K562 (cell line): ENCODE results near the gene COPA. TPM values are rescaled to one million over a fixed set of nuclear protein-coding genes. Genes with fewer than 3 reads are reported as not detected.

Experiments
- CSDE1 ChIP-seq, 2 experiments: fragments of 450-650 bp; IDR thresholded peaks; 2 replicates each; pipeline ENCODE4 v1.6.1; 2016; ENCODE audit warnings: mild to moderate bottlenecking in 1 of 2
- EWSR1 ChIP-seq: fragments of 450-650 bp; IDR thresholded peaks from 2 replicates; pipeline ENCODE4 v1.6.1; 2018; ENCODE audit warnings: borderline replicate concordance, mild to moderate bottlenecking, low read depth, moderate library complexity; ENCODE audit not compliant: partially characterized antibody
- KAT7 ChIP-seq: sonication (generic); formaldehyde crosslinking; IDR thresholded peaks from 2 replicates; pipeline ENCODE4 v1.8.0; 2022; ENCODE audit warnings: missing genetic modification reagents, mild to moderate bottlenecking, borderline replicate concordance
- NCOA6 ChIP-seq: fragments of 450-650 bp; IDR thresholded peaks from 2 replicates; pipeline ENCODE4 v1.6.1; 2017; ENCODE audit warnings: mild to moderate bottlenecking
- NFIC ChIP-seq: fragments of 450-650 bp; IDR thresholded peaks from 2 replicates; pipeline ENCODE4 v1.6.1; 2017; ENCODE audit warnings: mild to moderate bottlenecking, inconsistent platforms
- NFIX ChIP-seq: fragments of 250-450 bp; sonication (Bioruptor Pico); IDR thresholded peaks from 2 replicates; pipeline ENCODE4 v1.4.0; 2020; ENCODE audit warnings: low read depth, mild to moderate bottlenecking, moderate library complexity
- RAD21 ChIP-seq, 2 experiments: fragments of 250-450 bp in 1 of 2; fragments of 450-650 bp in 1 of 2; sonication (Bioruptor Pico) in 1 of 2; formaldehyde crosslinking in 1 of 2; IDR thresholded peaks in 1 of 2; conservative IDR thresholded peaks in 1 of 2; 2 replicates each; pipeline versions ENCODE4 v1.4.0 to v1.8.0; 2020 to 2022; ENCODE audit warnings: mild to moderate bottlenecking in 2 of 2, moderate library complexity in 1 of 2
- RBM34 ChIP-seq: fragments of 200-400 bp; formaldehyde crosslinking; IDR thresholded peaks from 2 replicates; pipeline ENCODE4 v1.6.1; 2018; ENCODE audit warnings: low read length, borderline replicate concordance; ENCODE audit not compliant: insufficient read depth
- SMAD3 ChIP-seq: fragments of 450-650 bp; formaldehyde crosslinking; conservative IDR thresholded peaks from 2 replicates; pipeline ENCODE4 v1.4.0; 2020; ENCODE audit warnings: mild to moderate bottlenecking
- TEAD1 ChIP-seq, 2 experiments: fragments of 450-650 bp in 1 of 2; sonication (generic) in 1 of 2; formaldehyde crosslinking; IDR thresholded peaks; 2 replicates each; pipeline versions ENCODE4 v1.4.0 to v1.8.0; 2020 to 2022; ENCODE audit warnings: mild to moderate bottlenecking in 2 of 2, missing genetic modification reagents in 1 of 2
- TEAD4 ChIP-seq, 2 experiments: sonication (generic) in 1 of 2; formaldehyde crosslinking in 1 of 2; IDR thresholded peaks; 2 replicates each; pipeline versions ENCODE4 v1.6.1 to v1.8.0; 2012 to 2022; ENCODE audit warnings: borderline replicate concordance in 1 of 2, inconsistent platforms in 1 of 2, low read length in 1 of 2, mild to moderate bottlenecking in 1 of 2, missing genetic modification reagents in 1 of 2
- THRAP3 ChIP-seq: fragments of 450-650 bp; IDR thresholded peaks from 2 replicates; pipeline ENCODE4 v1.6.1; 2016; ENCODE audit warnings: mild to moderate bottlenecking, inconsistent platforms, borderline replicate concordance
- ZBTB2 ChIP-seq: fragments of 450-650 bp; IDR thresholded peaks from 2 replicates; pipeline ENCODE4 v1.6.1; 2016; ENCODE audit warnings: antibody characterized with exemption
- ZNF143 ChIP-seq: sonication (generic); formaldehyde crosslinking; IDR thresholded peaks from 2 replicates; pipeline ENCODE4 v1.9.0; 2022; ENCODE audit warnings: mild to moderate bottlenecking, missing genetic modification reagents
- ZNF518B ChIP-seq: fragments of 250-450 bp; sonication (Bioruptor Pico); IDR thresholded peaks from 2 replicates; pipeline ENCODE4 v1.5.0; 2021; ENCODE audit warnings: mild to moderate bottlenecking, moderate library complexity
- ZNF655 ChIP-seq: fragments of 250-450 bp; sonication (Bioruptor Pico); IDR thresholded peaks from 2 replicates; pipeline ENCODE4 v1.5.0; 2021
- ZNF740 ChIP-seq, 3 experiments: fragments of 200-800 bp in 1 of 3; sonication (Bioruptor generic) in 1 of 3; sonication (generic) in 1 of 3; formaldehyde crosslinking in 1 of 3; IDR thresholded peaks; 2 replicates each; pipeline versions ENCODE4 v1.6.1 to v1.8.0; 2016 to 2022; ENCODE audit warnings: mild to moderate bottlenecking in 2 of 3, missing compliant biosample characterization in 2 of 3, missing genetic modification characterization in 2 of 3, missing genetic modification reagents in 1 of 3
- polyA plus RNA-seq, 8 experiments: library from polyadenylated mRNA; depleted of rRNA in 4 of 8; stranded (reverse) in 5 of 8; unstranded in 3 of 8; fragments of >200 nt; fragmentation: Nextera tagmentation in 2 of 8; fragmentation: Illumina TruSeq in 1 of 8; extraction: Ambion mirVana in 2 of 8; extraction: Trizol in 1 of 8; gene quantifications; 2 replicates each; pipeline versions ENCODE4 v1.2.1 to v1.2.3, GENCODE V29; 2011 to 2014; ENCODE audit warnings: inconsistent platforms in 1 of 8, missing spikeins in 1 of 8
- total RNA-seq, 7 experiments: library from RNA; depleted of rRNA in 6 of 7; stranded (reverse); fragments of >200 nt in 6 of 7; fragmentation: Illumina TruSeq in 2 of 7; extraction: Trizol in 2 of 7; gene quantifications; 2 replicates each; pipeline versions ENCODE4 v1.2.1 to v1.2.3, GENCODE V29; 2011 to 2021; ENCODE audit warnings: low replicate concordance in 1 of 7

COPA gene
- total and polyA plus RNA-seq, 9 of the 15 experiments (the other 6 are each of a cell fraction or from before 2014, with no cell fraction given) = 49.8 to 222 (median 110) TPM

GRCh38 chr1:160260406-160261382 lies 82.4 kb downstream of the COPA start (continued):
- TF ChIP-seq ZBTB2 (no peak), CSDE1 (IDR thresholded peaks at IDR 0.05) (no peak), ZNF518B (CRISPR knock-in tag) (no peak), EWSR1 (no peak), NCOA6 (no peak), KAT7 (CRISPR knock-in tag) (no peak), RBM34 (no peak), RAD21 (CRISPR knock-in tag; conservative IDR thresholded peaks at IDR 0.05 in 1 of 2, IDR thresholded peaks at IDR 0.05 in 1 of 2) (0 out of 4 replicates have a peak, but pooled peaks of 1 of the 2 experiments have one; percentile 7), NFIX (CRISPR knock-in tag) (peak; percentile 2; the same call in 1 of the 2 replicates), TEAD4 (IDR thresholded peaks at IDR 0.05; ENCODE audit: low read length) (peak; percentile 63; the same call in 1 of the 2 replicates), TEAD4 (CRISPR knock-in tag; IDR thresholded peaks at IDR 0.05; ENCODE audit: borderline replicate concordance) (no peak), ZNF655 (CRISPR knock-in tag) (no peak), ZNF740 (CRISPR knock-in tag; IDR thresholded peaks at IDR 0.05) (no peak), ZNF740 (tag; IDR thresholded peaks at IDR 0.05) (no peak), ZNF143 (no peak), NFIC (peak; percentile 94), SMAD3 (CRISPR knock-in tag) (no peak), THRAP3 (no peak), TEAD1 (CRISPR knock-in tag; IDR thresholded peaks at IDR 0.05) (0 out of 4 replicates have a peak, but pooled peaks of 1 of the 2 experiments have one; percentile 37)
